HepG2 (cell line): ENCODE data around the gene GGPS1.

ENCODE experiments used
- ARNTL ChIP-seq: sonication (generic); formaldehyde crosslinking; IDR thresholded peaks from 2 replicates; pipeline ENCODE4 v1.4.0; 2020; ENCODE audit warnings: mild to moderate bottlenecking, missing genetic modification reagents
- CEBPB ChIP-seq: IDR thresholded peaks from 2 replicates; pipeline ENCODE4 v1.6.1; 2011; ENCODE audit warnings: low read depth, low read length, improper control_type of control experiment, borderline replicate concordance
- HDAC6 ChIP-seq: fragments of 200-600 bp; sonication (generic); IDR thresholded peaks from 2 replicates; pipeline ENCODE4 v1.7.0; 2017; ENCODE audit warnings: mild to moderate bottlenecking, antibody characterized with exemption, low read length, low read depth
- TCF12 ChIP-seq, 2 experiments: fragments of 450-650 bp in 1 of 2; sonication (generic) in 1 of 2; formaldehyde crosslinking in 1 of 2; IDR thresholded peaks; 2 replicates each; pipeline versions ENCODE4 v1.6.1 to v1.8.0; 2017 to 2022; ENCODE audit warnings: antibody characterized with exemption in 1 of 2, mild to moderate bottlenecking in 1 of 2, missing genetic modification reagents in 1 of 2, moderate library complexity in 1 of 2
- ZBTB14 ChIP-seq: sonication (generic); formaldehyde crosslinking; IDR thresholded peaks from 2 replicates; pipeline ENCODE4 v1.4.0; 2020; ENCODE audit warnings: missing genetic modification reagents
- ZNF609 ChIP-seq: sonication (generic); formaldehyde crosslinking; IDR thresholded peaks from 2 replicates; pipeline ENCODE4 v1.4.0; 2020; ENCODE audit warnings: mild to moderate bottlenecking, missing genetic modification reagents, borderline replicate concordance
- ZSCAN20 ChIP-seq: sonication (generic); formaldehyde crosslinking; IDR thresholded peaks from 2 replicates; pipeline ENCODE4 v1.4.0; 2020; ENCODE audit warnings: missing genetic modification reagents, mild to moderate bottlenecking, borderline replicate concordance
- ZSCAN30 ChIP-seq: sonication (generic); formaldehyde crosslinking; IDR thresholded peaks from 2 replicates; pipeline ENCODE4 v1.5.0; 2020; ENCODE audit warnings: mild to moderate bottlenecking, missing genetic modification reagents

GRCh38 chr1:235325854-235326253 is 2.5 kb upstream of the GGPS1 start:
- TF ChIP-seq ZBTB14 (CRISPR knock-in tag), result no peak
- no peak for TF ChIP-seq TCF12 (IDR thresholded peaks at IDR 0.05)
- no peak for TF ChIP-seq TCF12 (CRISPR knock-in tag; IDR thresholded peaks at IDR 0.05)
- no peak for TF ChIP-seq ZSCAN20 (CRISPR knock-in tag)
- TF ChIP-seq HDAC6, result no peak
- TF ChIP-seq ZNF609 (CRISPR knock-in tag), result no peak
- TF ChIP-seq ZSCAN30 (CRISPR knock-in tag), result no peak
- TF ChIP-seq ARNTL, result no peak
- no peak for TF ChIP-seq CEBPB
